Esophagus mucosa (tissue), 1 donor: Measurements from ENCODE around the gene IQSEC3. TPM values are rescaled to one million over a fixed set of nuclear protein-coding genes. Genes with fewer than 3 reads are reported as not detected.

Experiments
- ATAC-seq: fragments of 200-7000 bp; cut with Tn5 transposase; one replicate; pipeline ENCODE4 v1.9.1; 2020
- total RNA-seq: library from RNA; stranded (reverse); gene quantifications from one replicate; pipeline ENCODE4 v1.2.4, GENCODE V29; 2023
- donor health status: DM: yes; HTN: yes; CAD: no.

IQSEC3 gene
- total RNA-seq, 1 donor from 2014 or later: 0.28 TPM

DNA sequence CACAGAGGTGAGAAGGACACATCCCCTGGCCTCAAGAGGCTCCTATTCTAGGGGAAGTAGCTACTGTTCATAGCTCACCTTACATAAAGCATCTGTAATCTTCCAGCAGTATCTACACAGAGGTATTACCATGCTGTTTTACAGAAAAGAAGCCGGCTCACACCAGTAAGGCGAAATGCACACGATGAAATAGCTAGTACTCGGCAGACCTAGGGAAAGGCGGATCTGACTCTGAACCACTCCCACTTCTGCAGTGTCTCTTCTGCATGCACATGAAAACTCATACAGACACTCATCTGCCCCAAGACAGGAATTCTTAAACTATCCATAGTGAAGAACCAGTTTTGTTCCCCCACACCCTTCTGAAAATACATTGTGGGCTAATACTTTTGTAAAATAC is 73.6 kb downstream of the IQSEC3 start:
- ATAC-seq: no peak

DNA sequence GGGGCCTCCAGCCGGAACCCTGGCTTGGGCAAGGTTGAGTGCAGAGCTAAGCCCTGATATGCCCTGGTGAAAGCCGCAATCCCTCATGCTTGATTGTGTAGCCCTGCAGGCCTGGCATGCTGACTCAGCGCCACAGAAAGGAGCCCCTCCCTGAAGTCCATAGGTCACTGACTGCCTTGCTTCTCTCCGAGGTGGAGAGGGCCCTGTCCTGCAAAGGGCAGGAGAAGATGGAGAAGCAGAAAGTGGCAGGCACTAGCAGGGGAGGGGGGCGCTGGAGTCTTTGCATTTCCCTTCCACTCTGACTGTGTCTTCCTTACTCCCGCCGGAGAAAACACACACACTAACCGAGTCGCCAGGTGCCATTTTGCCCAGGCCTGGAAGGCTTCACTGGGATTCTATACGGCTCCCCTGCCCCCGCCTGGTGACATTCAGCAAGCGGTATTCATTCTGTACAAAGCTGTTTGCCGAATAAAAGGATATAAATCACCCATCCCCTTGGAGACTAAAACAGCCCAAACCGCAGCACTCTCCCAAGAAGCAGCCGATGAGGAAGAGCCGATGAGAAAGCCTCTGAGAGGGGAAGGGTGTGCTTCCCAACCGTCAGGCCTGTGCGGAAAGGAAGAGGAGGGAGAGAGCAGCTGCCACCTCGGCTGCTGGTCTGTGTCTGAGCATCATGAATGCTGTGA is 77.5 kb downstream of the IQSEC3 start:
- ATAC-seq: peak; percentile 81

DNA sequence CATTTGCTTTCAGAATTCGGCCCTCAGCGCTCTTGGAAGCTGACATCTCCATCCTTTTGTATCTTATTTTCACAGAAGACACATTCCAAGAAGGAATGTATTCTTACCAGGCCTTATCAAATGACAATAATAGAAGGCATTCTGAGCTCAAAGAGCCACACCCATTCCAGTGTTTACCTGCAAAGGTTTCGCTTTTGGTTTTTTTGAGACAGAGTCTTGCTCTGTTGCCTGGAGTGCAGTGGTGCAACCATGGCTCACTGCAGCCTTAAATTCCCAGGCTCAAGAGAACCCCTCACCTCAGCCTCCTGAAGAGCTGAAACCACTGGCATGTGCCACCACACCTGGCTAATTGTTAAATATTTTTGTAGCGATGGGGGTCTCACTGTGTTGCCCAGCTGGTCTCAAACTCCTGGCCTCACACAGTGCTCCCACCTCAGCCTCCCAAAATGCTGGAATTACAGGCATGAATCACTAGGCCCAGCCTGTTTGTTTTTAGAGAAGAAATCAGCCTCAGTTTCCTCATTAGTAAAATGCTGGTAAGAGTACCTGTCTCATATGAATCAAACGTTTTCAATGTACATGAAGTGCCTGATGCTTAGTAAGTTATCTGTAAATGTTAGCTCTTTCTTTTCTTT is 78.2 kb downstream of the IQSEC3 start:
- peak; percentile 45 for ATAC-seq

DNA sequence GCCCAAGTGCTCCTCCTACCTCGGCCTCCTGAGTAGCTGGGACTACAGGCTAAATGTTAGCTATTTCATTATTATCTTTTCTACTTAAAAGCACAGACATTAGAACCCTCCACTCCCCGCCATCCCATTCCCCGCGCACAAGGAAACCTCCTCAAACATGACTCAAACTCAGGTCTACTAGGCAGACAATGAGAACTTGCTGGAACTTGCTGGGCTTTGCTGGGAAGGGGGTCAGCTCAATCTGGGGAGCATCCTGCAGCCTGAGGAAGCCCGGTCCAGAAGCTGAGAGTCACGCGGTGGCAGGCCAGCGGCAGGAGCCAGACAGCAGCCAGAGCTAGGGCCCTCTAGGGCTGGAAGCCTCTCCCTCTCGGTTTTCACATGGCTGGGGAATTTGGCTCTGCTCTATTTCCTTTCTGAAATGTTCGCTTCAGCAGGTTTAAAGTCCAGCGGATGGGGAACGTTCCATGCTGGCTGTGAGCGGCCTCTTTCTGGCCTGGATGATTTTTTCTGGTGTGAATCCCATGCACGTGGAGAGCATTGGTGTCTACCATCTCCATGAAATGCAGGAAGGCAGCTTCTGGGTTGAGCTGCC is 78.9 kb downstream of the IQSEC3 start:
- peak; percentile 24 for ATAC-seq

DNA sequence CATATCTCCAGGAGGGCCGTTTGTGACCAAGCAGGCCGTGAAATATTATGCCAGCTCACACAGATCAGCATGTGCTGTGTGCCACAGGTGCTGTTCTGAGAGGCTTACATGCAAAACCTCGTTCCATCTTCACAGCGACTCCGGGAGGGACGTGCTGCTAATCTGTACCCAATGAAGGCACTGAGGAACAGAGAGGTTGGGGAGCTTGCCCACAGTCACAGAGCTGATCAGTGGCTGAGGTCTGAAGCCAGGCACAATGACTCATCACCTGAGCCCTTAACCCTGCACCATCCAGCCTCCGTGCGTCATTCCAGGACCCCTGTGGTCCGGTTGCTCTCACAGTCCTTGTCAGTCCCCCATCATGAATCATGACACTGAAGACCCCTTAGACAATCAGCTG is 80.7 kb downstream of the IQSEC3 start:
- ATAC-seq: no peak

DNA sequence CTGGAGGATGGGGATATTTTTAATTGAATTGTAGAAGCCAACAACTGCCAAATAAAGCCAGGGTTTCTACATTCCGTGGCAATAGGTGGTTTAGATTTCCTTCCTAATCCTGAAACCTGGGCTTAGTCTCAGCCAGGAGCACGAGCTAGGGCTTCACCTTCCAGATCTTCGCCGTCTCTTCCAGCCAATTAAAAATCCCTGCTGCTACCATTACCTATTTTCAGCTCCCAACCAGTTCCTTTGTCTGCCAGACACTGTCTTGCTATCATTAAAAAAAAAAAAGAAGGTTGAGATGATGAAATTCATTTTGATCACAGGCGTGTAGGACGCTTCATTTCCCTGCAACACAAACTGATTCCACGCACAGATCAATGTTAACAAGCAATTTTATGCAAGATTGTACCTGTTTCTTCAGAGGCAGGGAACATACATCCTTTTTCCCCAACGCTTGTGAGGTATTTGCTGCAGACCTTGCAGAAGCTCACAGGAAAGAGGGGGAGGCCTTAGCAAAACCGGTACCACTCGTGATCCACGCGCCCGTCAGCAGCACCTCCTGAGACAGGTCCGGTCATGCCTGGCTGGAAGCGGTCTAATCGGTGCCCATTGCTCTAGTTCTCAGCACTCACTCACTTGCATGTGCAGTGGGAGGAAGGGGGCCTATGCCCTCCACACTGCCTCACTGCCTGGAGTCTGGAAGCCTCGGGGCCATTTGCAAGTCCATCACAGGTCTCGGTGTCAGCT is 82.3 kb downstream of the IQSEC3 start:
- ATAC-seq: peak; percentile 35

DNA sequence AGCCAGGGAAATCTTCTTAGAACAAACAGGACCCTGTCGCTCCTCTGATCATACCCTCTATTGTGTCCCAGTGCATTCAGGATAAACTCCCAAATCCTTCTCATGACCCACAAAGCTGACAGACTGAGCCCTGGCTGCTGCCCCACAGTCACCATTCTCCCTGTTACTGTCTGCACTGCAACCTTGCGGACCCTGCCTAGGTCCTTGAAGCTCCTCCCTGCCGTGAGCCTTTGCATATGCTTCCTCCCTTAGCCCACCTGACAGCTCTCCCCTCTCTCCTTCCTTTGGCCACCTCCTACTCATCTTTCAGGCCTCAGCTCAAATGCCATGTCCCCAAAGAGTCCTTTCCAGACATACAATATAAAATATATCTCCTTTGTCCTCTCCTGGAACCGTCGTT is 85.0 kb downstream of the IQSEC3 start:
- ATAC-seq: no peak

DNA sequence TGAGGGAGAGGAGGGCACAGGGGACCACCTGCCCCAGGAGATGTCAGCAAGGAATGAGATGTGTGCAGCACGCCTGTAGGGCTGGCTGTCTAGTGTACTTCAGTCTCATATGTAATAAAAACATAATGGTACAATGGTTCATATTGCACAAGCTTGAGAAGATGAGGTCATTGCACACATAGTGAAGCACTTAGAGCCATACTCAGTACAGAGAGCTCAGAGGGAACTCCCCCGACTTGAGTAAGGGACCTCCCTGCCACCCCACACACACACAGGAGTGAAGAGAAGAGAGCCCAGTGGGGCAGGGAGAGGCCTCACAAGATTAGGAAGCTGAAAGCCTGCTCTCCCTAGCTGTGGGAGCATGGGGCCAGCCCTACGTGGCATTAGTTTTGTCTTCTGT is 85.9 kb downstream of the IQSEC3 start:
- ATAC-seq: no peak

DNA sequence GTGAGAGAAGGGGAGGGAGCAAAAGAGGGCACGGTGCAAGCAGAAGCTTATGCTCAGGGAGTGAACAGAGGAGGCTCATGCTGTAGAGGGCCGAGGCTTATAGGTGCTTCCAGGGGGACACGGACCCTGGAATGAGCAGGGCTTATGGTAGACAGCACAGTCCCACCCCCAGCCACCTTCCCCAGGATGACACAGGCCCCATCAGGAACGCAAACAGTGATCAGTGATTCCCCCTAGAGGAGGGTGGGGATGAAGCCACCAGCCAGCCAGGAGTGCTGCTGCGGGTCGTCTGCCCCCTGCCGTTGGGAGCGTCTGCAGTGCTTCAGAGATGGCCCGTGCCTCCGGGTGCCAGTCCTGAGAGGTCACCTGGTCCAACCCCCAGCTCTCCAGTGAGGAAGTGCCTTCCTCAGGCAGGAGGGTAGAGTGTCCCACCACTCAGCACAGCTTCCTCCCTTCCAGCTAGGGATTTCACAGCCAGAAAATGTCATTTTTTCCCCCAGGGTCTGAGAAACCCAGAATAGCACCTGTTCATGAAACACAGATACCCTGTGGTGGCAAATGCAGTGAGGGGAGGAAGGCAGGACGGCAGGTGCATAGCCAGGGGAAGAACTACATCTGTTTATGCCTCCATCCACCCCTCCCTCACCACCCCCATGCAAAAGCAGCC is 86.6 kb downstream of the IQSEC3 start:
- peak; percentile 56 for ATAC-seq

DNA sequence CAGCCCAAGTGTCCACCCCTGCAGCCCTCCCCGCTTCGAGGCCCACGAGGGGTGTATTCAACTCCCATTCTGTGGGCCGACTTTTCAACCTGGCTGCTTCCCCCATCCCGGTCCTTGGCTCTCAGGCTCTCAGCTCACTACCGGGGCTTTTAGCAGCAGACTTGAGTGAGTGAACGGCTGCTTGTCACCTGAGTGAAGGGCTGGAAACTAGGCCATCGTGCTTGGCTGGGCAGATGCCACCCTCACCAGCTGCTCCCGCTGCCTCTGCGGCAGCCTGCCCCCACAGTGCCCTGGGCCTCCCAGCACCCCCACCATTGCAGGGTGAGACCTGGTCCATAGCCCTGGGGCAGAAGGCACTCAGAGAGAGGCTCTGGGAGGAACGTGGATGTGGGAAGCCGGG is 87.5 kb downstream of the IQSEC3 start:
- ATAC-seq: no peak

DNA sequence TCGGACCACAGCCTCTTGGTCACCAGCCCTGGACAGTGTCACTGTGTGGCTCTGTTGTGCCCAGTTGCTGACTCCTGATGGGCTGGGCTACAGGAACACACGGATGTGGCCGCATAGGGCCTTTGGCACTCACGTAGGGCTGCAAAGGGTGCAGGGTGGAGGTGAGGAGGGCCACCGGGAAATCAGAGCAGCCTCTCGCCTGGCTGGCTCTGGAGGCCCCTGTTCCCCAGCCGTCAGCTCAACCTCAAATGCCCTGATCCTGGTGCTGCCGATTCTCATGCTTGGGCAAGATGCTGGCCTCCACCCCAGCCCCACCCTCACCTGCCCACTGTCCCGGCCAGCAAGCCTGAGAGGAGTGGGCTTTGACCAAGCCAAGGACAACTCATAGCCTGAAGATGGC is 88.4 kb downstream of the IQSEC3 start:
- no peak for ATAC-seq

DNA sequence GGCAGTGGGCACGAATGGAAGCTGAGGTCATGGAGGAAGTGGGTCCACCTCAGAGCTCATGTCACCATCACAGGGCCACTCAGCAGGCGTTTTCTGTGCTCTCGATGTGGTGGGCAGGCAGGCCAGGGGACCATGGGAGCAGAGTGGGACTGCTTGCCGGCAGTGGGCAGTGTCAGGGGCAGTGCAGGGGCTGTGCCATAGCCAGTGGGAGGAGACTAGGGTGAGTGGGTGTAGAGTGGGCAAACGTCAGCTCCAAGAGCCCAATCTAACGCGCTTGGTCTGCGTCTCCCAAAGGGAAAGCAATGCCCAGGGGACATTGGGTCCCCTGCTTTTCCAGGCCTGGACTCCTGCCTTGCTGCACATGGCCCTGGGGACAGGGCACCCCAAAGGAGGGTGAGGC is 89.1 kb downstream of the IQSEC3 start:
- no peak for ATAC-seq

DNA sequence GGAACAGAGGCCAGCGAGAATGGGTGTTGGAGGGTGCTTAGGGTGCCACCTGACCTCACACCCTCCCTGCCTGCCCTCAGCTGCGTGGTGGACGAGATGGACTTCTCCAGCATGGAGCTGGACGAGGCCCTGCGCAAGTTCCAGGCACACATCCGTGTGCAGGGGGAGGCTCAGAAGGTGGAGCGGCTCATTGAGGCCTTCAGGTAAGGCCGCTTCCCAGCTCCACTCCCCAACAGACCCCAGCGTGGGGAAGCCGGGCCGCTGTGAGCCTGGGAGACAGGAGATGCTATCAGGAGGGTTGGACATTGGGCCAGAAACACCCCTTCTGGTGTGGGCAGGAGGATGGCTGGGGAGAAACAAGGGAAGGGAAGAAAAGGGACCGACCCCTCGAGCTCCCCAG is 90.4 kb downstream of the IQSEC3 start:
- ATAC-seq: no peak

DNA sequence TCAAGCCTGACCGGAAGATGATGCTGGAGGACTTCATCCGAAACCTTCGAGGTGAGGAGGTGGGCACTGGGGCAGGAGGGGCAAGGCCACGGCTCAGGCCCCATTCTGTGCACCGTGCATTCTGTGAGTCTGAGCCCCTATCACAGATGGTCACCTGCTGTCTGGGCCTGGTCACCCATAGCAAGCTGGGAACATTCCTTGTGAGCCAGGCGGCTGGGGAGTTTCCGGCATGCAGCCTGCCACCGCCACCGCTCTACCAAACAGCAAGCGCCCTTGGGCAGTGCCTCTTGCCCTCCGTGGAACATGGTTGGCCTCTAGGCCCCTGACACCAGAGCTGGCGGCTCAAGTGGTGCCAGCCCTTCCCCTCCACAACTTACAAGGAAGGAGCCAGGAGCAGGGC is 91.1 kb downstream of the IQSEC3 start:
- ATAC-seq: no peak

DNA sequence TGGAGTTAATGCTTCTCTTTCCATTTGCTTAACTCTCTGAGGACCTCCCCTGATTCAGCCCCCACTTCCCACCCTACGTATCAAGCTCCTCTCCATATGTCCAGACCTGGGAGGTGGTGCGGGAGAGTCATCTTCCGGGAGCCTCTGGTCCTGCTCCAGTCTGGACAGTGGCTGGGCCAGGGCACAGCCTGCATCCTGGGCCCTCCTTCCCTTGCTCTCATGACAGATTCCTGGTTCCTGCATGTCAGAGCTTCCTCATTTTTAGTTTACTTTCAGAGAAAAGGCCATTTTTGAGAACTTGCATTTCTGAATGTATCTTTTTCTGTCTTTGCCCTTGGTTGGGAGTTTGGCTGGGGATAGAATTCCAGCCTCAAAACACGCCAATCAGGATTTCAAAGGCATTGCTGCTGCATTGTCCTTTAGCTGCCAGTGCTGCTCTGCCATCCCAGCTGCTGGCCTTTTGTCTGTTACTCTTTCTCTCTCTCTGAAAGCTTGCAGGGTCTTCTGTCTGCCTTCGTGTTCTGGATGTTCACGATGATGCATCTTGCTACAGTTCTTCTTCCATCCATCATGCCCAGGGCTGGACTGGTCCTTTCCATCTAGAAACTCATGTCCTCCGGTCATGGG is 92.7 kb downstream of the IQSEC3 start:
- ATAC-seq: no peak

DNA sequence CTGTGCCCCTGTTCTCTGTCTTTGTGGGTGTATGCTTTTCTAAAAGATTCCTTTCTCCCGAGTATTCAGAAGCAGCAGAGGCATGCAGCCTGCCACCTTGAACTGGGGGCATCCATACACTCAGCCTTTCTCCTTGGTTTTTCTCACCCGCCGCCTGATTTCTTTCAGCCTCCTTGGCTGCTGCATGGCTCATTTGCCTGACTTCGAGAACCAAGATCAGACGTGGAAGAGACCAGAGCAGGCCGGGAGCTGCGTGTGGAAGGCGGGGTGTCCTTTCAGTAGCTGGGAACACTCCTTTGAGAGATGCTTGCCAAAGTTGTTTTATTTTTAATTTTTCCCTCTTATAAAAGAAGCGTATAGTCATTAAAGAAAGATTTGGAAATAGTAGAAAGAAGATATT is 94.3 kb downstream of the IQSEC3 start:
- ATAC-seq: no peak

DNA sequence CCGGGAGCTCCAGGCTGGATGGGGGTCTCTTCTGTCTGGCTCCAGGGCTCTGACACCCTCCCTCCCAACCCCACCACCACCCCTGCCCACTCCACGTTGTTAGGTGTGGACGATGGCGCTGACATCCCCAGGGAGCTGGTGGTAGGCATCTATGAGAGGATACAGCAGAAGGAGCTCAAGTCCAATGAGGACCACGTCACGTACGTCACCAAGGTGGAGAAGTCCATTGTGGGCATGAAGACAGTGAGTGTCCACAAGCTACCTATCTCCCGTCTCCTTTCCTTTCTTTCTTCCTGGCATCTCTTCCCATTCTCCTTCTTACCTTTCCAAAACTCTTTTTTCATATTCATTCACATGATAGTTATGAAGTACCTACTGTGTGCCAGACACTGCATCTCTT is 95.3 kb downstream of the IQSEC3 start:
- ATAC-seq: no peak

DNA sequence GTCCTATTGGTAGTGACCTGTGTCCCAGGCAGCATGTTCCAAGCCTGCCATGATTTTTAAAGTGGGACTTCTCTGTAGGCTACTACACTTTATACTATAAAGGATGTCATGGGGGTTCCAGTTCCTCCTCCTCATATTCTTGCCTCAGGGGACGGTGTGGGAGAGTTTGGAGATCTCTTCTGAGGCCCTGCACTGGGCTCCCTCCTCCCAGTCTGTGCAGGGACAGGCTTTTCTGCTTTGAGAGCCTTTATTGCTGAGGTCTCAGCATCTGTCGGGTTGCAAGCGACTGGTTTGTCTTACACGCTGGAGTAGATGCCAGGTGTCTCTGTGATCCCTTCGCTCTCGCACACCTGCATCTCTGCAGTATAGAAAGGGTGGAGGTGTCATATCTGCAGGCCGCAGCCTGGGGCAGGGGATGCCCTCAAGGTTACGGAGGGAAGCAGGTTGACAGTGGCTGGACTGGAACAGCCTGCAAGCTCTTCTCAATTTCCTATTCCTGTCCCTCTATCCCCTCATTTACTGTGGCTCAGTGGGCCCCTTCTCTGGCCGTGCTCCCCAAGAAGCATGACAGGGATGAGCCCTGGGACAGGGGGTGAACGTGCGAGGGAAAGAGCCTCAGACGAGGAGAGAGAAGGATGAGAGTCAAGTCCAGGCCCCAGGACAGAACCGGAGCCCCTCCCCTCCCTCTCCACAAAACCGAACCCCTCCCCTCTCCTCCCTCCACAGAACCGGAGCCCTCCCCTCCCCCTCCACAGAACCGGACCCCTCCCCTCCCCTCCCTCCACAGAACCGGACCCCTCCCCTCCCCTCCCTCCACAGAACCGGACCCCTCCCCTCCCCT is 96.1 kb downstream of the IQSEC3 start:
- ATAC-seq: no peak

DNA sequence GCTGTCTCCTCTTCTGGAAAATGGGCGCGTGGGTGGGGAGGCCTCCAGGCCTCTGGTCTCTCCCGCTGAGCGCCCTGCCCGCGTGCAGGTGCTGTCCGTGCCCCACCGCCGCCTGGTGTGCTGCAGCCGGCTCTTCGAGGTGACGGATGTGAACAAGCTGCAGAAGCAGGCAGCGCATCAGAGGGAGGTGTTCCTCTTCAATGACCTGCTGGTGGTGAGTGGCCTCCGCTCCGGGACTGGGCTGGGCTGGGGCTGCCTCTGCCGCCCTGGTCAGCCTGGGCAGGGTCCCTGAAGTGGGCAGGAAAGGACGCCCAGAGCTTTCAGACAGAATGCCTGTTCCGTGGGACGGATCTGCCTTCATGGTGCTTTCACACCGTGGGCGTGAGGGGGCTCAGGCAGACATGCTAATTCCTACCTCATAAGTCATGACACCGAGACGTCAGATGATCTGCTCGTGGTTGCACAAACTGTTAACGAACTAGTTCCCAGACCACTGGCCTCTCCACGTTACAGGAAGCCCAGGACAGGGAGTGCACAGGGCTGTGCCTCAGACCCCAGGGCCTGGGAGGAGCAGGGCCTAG is 96.9 kb downstream of the IQSEC3 start:
- ATAC-seq: no peak

DNA sequence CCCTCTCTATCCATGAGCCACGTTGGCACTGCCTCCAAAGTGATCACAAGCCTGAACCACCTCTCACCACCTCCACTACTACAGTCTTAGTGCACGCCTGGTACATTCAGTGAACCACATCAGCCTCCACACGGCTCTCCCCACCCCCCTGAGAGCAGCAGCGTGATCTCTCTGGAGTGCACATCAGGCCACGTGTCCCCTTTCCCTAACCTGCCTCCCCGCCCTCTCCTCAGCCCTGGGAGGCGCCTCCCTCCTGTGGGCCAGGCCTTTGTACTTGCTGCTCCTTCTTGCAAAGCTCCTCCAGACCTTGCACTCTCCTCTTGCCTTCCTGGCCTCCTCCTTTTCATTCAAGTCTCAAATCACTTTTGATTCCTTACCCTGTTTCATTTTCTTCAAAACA is 97.6 kb downstream of the IQSEC3 start:
- ATAC-seq: peak; percentile 40

DNA sequence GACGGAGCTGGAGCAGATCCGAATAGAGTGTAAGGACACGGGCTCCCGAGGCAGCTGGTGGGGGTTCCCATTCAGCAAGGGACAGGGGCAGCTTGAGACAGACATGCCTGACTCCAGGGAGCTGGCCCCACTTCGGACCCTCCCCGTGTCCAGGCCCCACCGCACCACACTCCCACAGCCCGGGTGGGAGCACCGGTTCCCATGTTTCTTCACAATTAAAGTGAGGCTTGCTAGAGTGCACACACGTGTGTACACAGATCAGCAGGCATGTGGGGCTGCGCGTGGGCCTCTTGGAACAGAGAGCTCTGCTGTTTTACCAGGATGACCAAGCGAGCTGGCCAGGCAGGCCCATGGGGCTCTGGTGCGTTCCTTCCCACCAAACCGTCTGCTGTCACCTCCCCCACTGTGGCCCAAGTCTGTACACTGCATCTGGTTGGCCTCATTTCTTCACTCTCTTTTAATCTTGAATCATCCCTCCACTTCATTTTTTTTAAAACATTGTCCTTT is 99.3 kb downstream of the IQSEC3 start:
- ATAC-seq: no peak
